ENCODE results near the gene MAPKAP1.

Gene MAPKAP1

GRCh38 chr9:125600194-125600593, 106.8 kb downstream of the MAPKAP1 start:
- H3K27me3 ChIP-seq (ENCODE audit: insufficient read depth, poor library complexity, severe bottlenecking): no peaks in the 10 kb centered on the region

GRCh38 chr9:125594223-125594610, 112.8 kb downstream of the MAPKAP1 start:
- H3K27me3 ChIP-seq (ENCODE audit: insufficient read depth, poor library complexity, severe bottlenecking): no peaks in the 10 kb centered on the region
- H3K27ac ChIP-seq (ENCODE audit: poor library complexity, severe bottlenecking): no peak overlapping the region
- H3K4me1 ChIP-seq (ENCODE audit: insufficient read depth, poor library complexity, severe bottlenecking): no peaks in the 10 kb centered on the region
- no peak overlapping the region for H3K4me3 ChIP-seq (ENCODE audit: severe bottlenecking)
- no peak for TF ChIP-seq CTCF (IDR thresholded peaks at IDR 0.05; ENCODE audit: poor library complexity, severe bottlenecking)
- DNase-seq (ENCODE audit: low spot score) (no peak), ATAC-seq (ENCODE audit: low read depth) (no peak)
- H3K36me3 ChIP-seq (ENCODE audit: low read depth): no peaks in the 10 kb centered on the region
- H3K9me3 ChIP-seq (ENCODE audit: severe bottlenecking): no peaks in the 10 kb centered on the region

More at GRCh38 chr9:125600194-125600593, 106.8 kb downstream of the MAPKAP1 start:
- Histone ChIP-seq H3K4me3 (ENCODE audit: severe bottlenecking) (no peak overlapping the region), H3K27ac (ENCODE audit: poor library complexity, severe bottlenecking) (no peak overlapping the region), H3K9me3 (ENCODE audit: severe bottlenecking) (no peaks in the 10 kb centered on the region), H3K36me3 (ENCODE audit: low read depth) (no peaks in the 10 kb centered on the region), H3K4me1 (ENCODE audit: insufficient read depth, poor library complexity, severe bottlenecking) (no peaks in the 10 kb centered on the region)
- DNase-seq (ENCODE audit: low spot score) (no peak), ATAC-seq (ENCODE audit: low read depth) (no peak)
- TF ChIP-seq CTCF (IDR thresholded peaks at IDR 0.05; ENCODE audit: poor library complexity, severe bottlenecking): no peak

- Histone ChIP-seq H3K4me3 (ENCODE audit: severe bottlenecking) (no peak overlapping the region), H3K27ac (ENCODE audit: poor library complexity, severe bottlenecking) (no peak overlapping the region), H3K4me1 (ENCODE audit: insufficient read depth, poor library complexity, severe bottlenecking) (no peaks in the 10 kb centered on the region), H3K36me3 (ENCODE audit: low read depth) (no peaks in the 10 kb centered on the region), H3K27me3 (ENCODE audit: insufficient read depth, poor library complexity, severe bottlenecking) (no peaks in the 10 kb centered on the region), H3K9me3 (ENCODE audit: severe bottlenecking) (no peaks in the 10 kb centered on the region)
- TF ChIP-seq CTCF (IDR thresholded peaks at IDR 0.05; ENCODE audit: poor library complexity, severe bottlenecking): no peak
- no peak for ATAC-seq (ENCODE audit: low read depth)
- DNase-seq (ENCODE audit: low spot score): no peak
Measured at GRCh38 chr9:125593581-125594222, 113.3 kb downstream of the MAPKAP1 start.

- Histone ChIP-seq H3K9me3 (ENCODE audit: severe bottlenecking) (peaks cover 2% of the 10 kb centered on the region), H3K4me1 (ENCODE audit: insufficient read depth, poor library complexity, severe bottlenecking) (no peaks in the 10 kb centered on the region), H3K27me3 (ENCODE audit: insufficient read depth, poor library complexity, severe bottlenecking) (no peaks in the 10 kb centered on the region), H3K4me3 (ENCODE audit: severe bottlenecking) (no peak overlapping the region), H3K36me3 (ENCODE audit: low read depth) (no peaks in the 10 kb centered on the region), H3K27ac (ENCODE audit: poor library complexity, severe bottlenecking) (no peak overlapping the region)
- no peak for ATAC-seq (ENCODE audit: low read depth)
- DNase-seq (ENCODE audit: low spot score): no peak
- no peak for TF ChIP-seq CTCF (IDR thresholded peaks at IDR 0.05; ENCODE audit: poor library complexity, severe bottlenecking)
Measured at GRCh38 chr9:125591888-125592287, 115.1 kb downstream of the MAPKAP1 start.

GRCh38 chr9:125591245-125591644, 115.8 kb downstream of the MAPKAP1 start:
- peaks cover 2% of the 10 kb centered on the region for H3K9me3 ChIP-seq (ENCODE audit: severe bottlenecking)
- no peak overlapping the region for H3K27ac ChIP-seq (ENCODE audit: poor library complexity, severe bottlenecking)
- H3K4me3 ChIP-seq (ENCODE audit: severe bottlenecking): no peak overlapping the region
- H3K27me3 ChIP-seq (ENCODE audit: insufficient read depth, poor library complexity, severe bottlenecking): no peaks in the 10 kb centered on the region
- ATAC-seq (ENCODE audit: low read depth) (no peak), DNase-seq (ENCODE audit: low spot score) (no peak)
- no peak for TF ChIP-seq CTCF (IDR thresholded peaks at IDR 0.05; ENCODE audit: poor library complexity, severe bottlenecking)
- H3K36me3 ChIP-seq (ENCODE audit: low read depth): no peaks in the 10 kb centered on the region
- H3K4me1 ChIP-seq (ENCODE audit: insufficient read depth, poor library complexity, severe bottlenecking): no peaks in the 10 kb centered on the region
